ENCODE measurements around the gene DAPK1.

The DAPK1 gene

GRCh38 chr9:87659534-87660419 is 162.1 kb downstream of the DAPK1 start:
- Histone ChIP-seq H3K36me3 (no peaks in the 10 kb centered on the region), H3K4me3 (no peak overlapping the region), H3K4me1 (peaks cover 0 to 4% (median 0%) of the 10 kb centered on the region in 4 donors), H3K27me3 (no peaks in the 10 kb centered on the region), H3K27ac (no peak overlapping the region), H3K9me3 (no peaks in the 10 kb centered on the region)
- intact Hi-C loops (cut with DNase I; ENCODE audit: low total_unique reads): loop anchor here (5.0 to 10.0 kb wide), 2 partner anchors 165 to 322 kb away; partner anchors contain the start of gene DAPK1
- peak in 1 of 2 donors; percentile 59 for DNase-seq
- TF ChIP-seq CTCF (IDR thresholded peaks at IDR 0.05): no peak

GRCh38 chr9:87661241-87661640 is 163.6 kb downstream of the DAPK1 start:
- Histone ChIP-seq H3K4me3 (no peak overlapping the region), H3K36me3 (no peaks in the 10 kb centered on the region), H3K4me1 (peaks cover 0 to 4% (median 0%) of the 10 kb centered on the region in 4 donors), H3K27me3 (no peaks in the 10 kb centered on the region), H3K27ac (no peak overlapping the region), H3K9me3 (no peaks in the 10 kb centered on the region)
- TF ChIP-seq CTCF (IDR thresholded peaks at IDR 0.05): no peak
- DNase-seq: no peak
- intact Hi-C loops (cut with DNase I; ENCODE audit: low total_unique reads): loop anchor here (5.0 to 10.0 kb wide), 2 partner anchors 166 to 324 kb away; partner anchors contain the start of gene DAPK1

DNA sequence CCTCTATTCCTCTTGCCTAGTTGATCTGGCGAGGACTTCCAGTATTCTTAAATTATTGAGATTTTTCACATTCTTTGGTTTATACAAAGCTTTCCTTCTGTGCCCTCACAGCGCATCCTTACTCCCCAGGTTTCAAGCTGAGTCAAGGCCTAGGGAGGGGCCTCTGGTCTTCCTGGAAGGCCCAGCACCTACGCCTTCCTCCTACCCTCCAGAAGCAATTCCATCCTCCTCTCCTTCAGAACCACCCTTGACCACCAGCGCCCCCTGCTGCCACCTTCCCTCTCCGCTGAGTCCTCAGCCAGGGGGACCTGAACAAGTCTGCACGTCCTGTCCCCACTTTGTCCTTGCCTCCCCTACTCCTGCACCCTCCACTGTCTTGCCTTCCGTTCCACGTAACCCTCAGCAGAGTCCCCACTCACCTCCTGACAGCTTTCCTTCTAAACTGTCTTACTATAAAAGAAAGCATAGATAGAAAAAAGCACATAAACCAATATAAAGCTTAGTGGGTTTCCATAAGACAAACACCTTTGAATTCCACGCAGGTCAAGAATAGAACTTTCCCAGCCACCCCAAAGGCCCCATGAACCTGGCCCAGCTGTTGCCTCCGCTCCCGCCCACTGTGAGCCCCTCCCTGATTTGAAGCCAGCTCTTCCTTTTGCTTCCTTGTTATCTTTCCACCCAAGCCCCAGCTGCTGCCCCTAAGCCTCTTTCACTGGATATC is 165.3 kb downstream of the DAPK1 start:
- Histone ChIP-seq H3K4me1 (no peaks in the 10 kb centered on the region), H3K4me3 (no peak overlapping the region), H3K36me3 (no peaks in the 10 kb centered on the region), H3K27me3 (no peaks in the 10 kb centered on the region), H3K27ac (no peak overlapping the region), H3K9me3 (peaks cover 0 to 9% (median 8%) of the 10 kb centered on the region in 3 donors)
- peak; percentile 52 to 72 for DNase-seq
- peak; percentile 55 to 58 for TF ChIP-seq CTCF (IDR thresholded peaks at IDR 0.05)
- intact Hi-C loops (cut with DNase I; ENCODE audit: low total_unique reads): loop anchor here (5.0 to 10.0 kb wide), 2 partner anchors 168 to 326 kb away; partner anchors contain the start of gene DAPK1

DNA sequence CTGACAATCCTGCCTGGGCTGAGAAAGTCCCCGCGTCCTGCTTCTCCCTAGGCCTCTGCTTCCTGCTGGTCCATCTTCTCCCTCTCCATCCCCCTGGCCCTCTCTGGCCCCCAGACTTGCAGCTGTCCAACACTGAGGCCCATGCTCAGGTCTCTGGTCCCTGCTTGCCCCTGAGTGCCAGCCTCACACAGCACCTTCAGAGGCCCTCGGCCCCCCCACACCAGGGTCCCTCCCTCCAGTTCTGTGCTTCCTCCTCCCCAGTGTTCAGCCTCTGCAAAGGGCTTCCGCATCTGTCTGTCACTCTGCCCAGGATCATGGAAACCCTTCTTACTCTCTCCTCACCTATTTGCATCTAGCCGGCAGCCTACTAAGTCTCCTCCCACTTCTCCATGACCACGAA is 165.9 kb downstream of the DAPK1 start:
- intact Hi-C loops (cut with DNase I; ENCODE audit: low total_unique reads): loop anchor here (5.0 to 10.0 kb wide), 2 partner anchors 169 to 326 kb away; partner anchors contain the start of gene DAPK1
- H3K9me3 ChIP-seq: peaks cover 0 to 9% (median 8%) of the 10 kb centered on the region in 3 donors
- no peak overlapping the region for H3K27ac ChIP-seq
- H3K27me3 ChIP-seq: no peaks in the 10 kb centered on the region
- no peak overlapping the region for H3K4me3 ChIP-seq
- H3K4me1 ChIP-seq: no peaks in the 10 kb centered on the region
- TF ChIP-seq CTCF (IDR thresholded peaks at IDR 0.05): no peak
- H3K36me3 ChIP-seq: no peaks in the 10 kb centered on the region
- no peak for DNase-seq

- intact Hi-C loops (cut with DNase I; ENCODE audit: low total_unique reads): loop anchor here (5.0 to 10.0 kb wide), 2 partner anchors 170 to 327 kb away; partner anchors contain the start of gene DAPK1
- H3K4me1 ChIP-seq: no peaks in the 10 kb centered on the region
- no peak overlapping the region for H3K27ac ChIP-seq
- TF ChIP-seq CTCF (IDR thresholded peaks at IDR 0.05): no peak
- H3K36me3 ChIP-seq: no peaks in the 10 kb centered on the region
- peaks cover 0 to 9% (median 8%) of the 10 kb centered on the region in 3 donors for H3K9me3 ChIP-seq
- no peaks in the 10 kb centered on the region for H3K27me3 ChIP-seq
- no peak for DNase-seq
- no peak overlapping the region for H3K4me3 ChIP-seq
These were observed 166.7 kb downstream of the DAPK1 start for GRCh38 chr9:87664153-87665060.

Measured in tibial artery (tissue), 4 donors.